Fibroblast of villous mesenchyme (primary cell): Measurements from ENCODE around the gene BORA. TPM values are rescaled to one million over a fixed set of nuclear protein-coding genes. Genes with fewer than 3 reads are reported as not detected.

Experiments
- DNase-seq: peaks from one replicate; pipeline ENCODE4 v3.0.0-alpha.2; 2010; ENCODE audit warnings: low read depth
- H3K4me3 ChIP-seq: 2 replicates; pipeline ENCODE4 v1.5.1; 2011; ENCODE audit warnings: low read depth, mild to moderate bottlenecking, low read length
- CTCF ChIP-seq: IDR thresholded peaks from 2 replicates; pipeline ENCODE4 v1.5.1; 2012; ENCODE audit warnings: low read depth, mild to moderate bottlenecking, low read length; ENCODE audit not compliant: insufficient read depth
- small RNA-seq: library from RNA; depleted of rRNA; stranded (forward); fragments of <200 nt; gene quantifications from one replicate; pipeline ENCODE3, GENCODE V24; 2012
- total RNA-seq: library from RNA; depleted of rRNA; stranded (reverse); fragments of >200 nt; gene quantifications from 2 replicates; pipeline ENCODE4 v1.2.3, GENCODE V29; 2012

Gene BORA
- total RNA-seq, 1 donor = 13.0 TPM

- no peak for DNase-seq
- TF ChIP-seq CTCF = no peak
- no peak overlapping the region for H3K4me3 ChIP-seq
Observed at GRCh38 chr13:72788831-72789230, 61.1 kb downstream of the BORA start.

GRCh38 chr13:72792640-72793039, 64.9 kb downstream of the BORA start:
- TF ChIP-seq CTCF = no peak
- no peak overlapping the region for H3K4me3 ChIP-seq
- no peak for DNase-seq

- no peak for TF ChIP-seq CTCF
- DNase-seq = no peak
- no peak overlapping the region for H3K4me3 ChIP-seq
Observed at GRCh38 chr13:72798817-72799216, 71.1 kb downstream of the BORA start.

- DNase-seq = no peak
- TF ChIP-seq CTCF = no peak
- no peak overlapping the region for H3K4me3 ChIP-seq
Observed at GRCh38 chr13:72804301-72804700, 76.6 kb downstream of the BORA start.

Small RNA genes within 50 kb of the gene (small RNA-seq; reads per million reads assigned to genes)
- not detected for gene RNU6-80P

Other genes with a start within 250 kb of the BORA start
- 9.0 and 21.2 TPM in 2 replicates for gene MZT1, start 294 bp upstream of the BORA start, total RNA-seq
- 32.5 and 35.0 TPM in 2 replicates for gene DIS3, start 54.0 kb downstream of the BORA start, total RNA-seq
- gene PIBF1, start 54.2 kb downstream of the BORA start, total RNA-seq = 23.5 and 25.0 TPM in 2 replicates